Measurements from ENCODE around the gene AURKB. TPM values are rescaled to one million over a fixed set of nuclear protein-coding genes. Genes with fewer than 3 reads are reported as not detected.

The AURKB gene
- total and polyA plus RNA-seq, 2 of the 13 experiments (the other 11 are each of a cell fraction or from before 2014, with no cell fraction given): 29.5 to 75.3 TPM

GRCh38 chr17:8163978-8164814 is 46.2 kb downstream of the AURKB start (continued):
- TF ChIP-seq GATAD2A (CRISPR knock-in tag; IDR thresholded peaks at IDR 0.05): peak; percentile 68
- TF ChIP-seq KLF12 (CRISPR knock-in tag; IDR thresholded peaks at IDR 0.05; ENCODE audit: borderline replicate concordance): no peak
- TF ChIP-seq ZNF775 (CRISPR knock-in tag; IDR thresholded peaks at IDR 0.05; ENCODE audit: borderline replicate concordance): no peak
- TF ChIP-seq ZNF3 (CRISPR knock-in tag; IDR thresholded peaks at IDR 0.05): no peak
- 0 out of 2 replicates have a peak, but pooled peaks have one; percentile 35 for TF ChIP-seq NR2F2 (IDR thresholded peaks at IDR 0.05; ENCODE audit: borderline replicate concordance, low read depth)
- TF ChIP-seq ZNF703 (CRISPR knock-in tag; IDR thresholded peaks at IDR 0.05; ENCODE audit: borderline replicate concordance): no peak
- no peak for TF ChIP-seq NFE2 (CRISPR knock-in tag; IDR thresholded peaks at IDR 0.05)
- no peak for TF ChIP-seq KAT2B (IDR thresholded peaks at IDR 0.05; ENCODE audit: borderline replicate concordance, low read depth, low read length)
- TF ChIP-seq ZFP36 (IDR thresholded peaks at IDR 0.05; ENCODE audit: borderline replicate concordance, low read depth, low read length, partially characterized antibody): no peak
- no peak for TF ChIP-seq ZNF570 (CRISPR knock-in tag; IDR thresholded peaks at IDR 0.05; ENCODE audit: borderline replicate concordance)
- TF ChIP-seq THAP9 (CRISPR knock-in tag; IDR thresholded peaks at IDR 0.05; ENCODE audit: borderline replicate concordance): peak; percentile 15; the same call in 1 of the 2 replicates
- no peak for TF ChIP-seq ZNF878 (CRISPR knock-in tag; IDR thresholded peaks at IDR 0.05)
- no peak for TF ChIP-seq ZNF446 (CRISPR knock-in tag; IDR thresholded peaks at IDR 0.05)
- peak; percentile 17; the same call in 1 of the 2 replicates for TF ChIP-seq SOX5 (CRISPR knock-in tag; IDR thresholded peaks at IDR 0.05; ENCODE audit: borderline replicate concordance)
- TF ChIP-seq ZNF768 (CRISPR knock-in tag; IDR thresholded peaks at IDR 0.05): no peak
- TF ChIP-seq ZSCAN9 (CRISPR knock-in tag; IDR thresholded peaks at IDR 0.05; ENCODE audit: borderline replicate concordance): no peak
- TF ChIP-seq ZNF75D (CRISPR knock-in tag; IDR thresholded peaks at IDR 0.05; ENCODE audit: borderline replicate concordance): no peak
- TF ChIP-seq ZSCAN25 (CRISPR knock-in tag; IDR thresholded peaks at IDR 0.05): no peak
- TF ChIP-seq TP53 (CRISPR knock-in tag; conservative IDR thresholded peaks at IDR 0.05): no peak
- TF ChIP-seq ZNF713 (CRISPR knock-in tag; IDR thresholded peaks at IDR 0.05): no peak
- TF ChIP-seq ZNF256 (CRISPR knock-in tag; conservative IDR thresholded peaks at IDR 0.05): no peak
- no peak for TF ChIP-seq USF2 (IDR thresholded peaks at IDR 0.05; ENCODE audit: low read depth, low read length)
- no peak for TF ChIP-seq USF2 (CRISPR knock-in tag; IDR thresholded peaks at IDR 0.05; ENCODE audit: borderline replicate concordance)

All from HepG2 (cell line).